HL-60 (cell line): ENCODE data around the gene C9orf50.

ENCODE experiments used
- DNase-seq, 2 experiments: peaks; one replicate each; pipeline ENCODE4 v3.0.0-alpha.2; 2010 to 2020; ENCODE audit warnings: low read depth in 1 of 2, low spot score in 1 of 2
- H3K27ac ChIP-seq: fragments of 250-450 bp; sonication (Bioruptor Pico); replicated peaks from 2 replicates; pipeline ENCODE4 v1.5.1; 2020; ENCODE audit warnings: mild to moderate bottlenecking, moderate library complexity
- H3K27me3 ChIP-seq: fragments of 250-450 bp; sonication (Bioruptor Pico); 2 replicates; pipeline ENCODE4 v1.5.1; 2021; ENCODE audit warnings: mild to moderate bottlenecking, moderate library complexity; ENCODE audit not compliant: insufficient read depth, poor library complexity, severe bottlenecking
- H3K4me3 ChIP-seq: replicated peaks from 2 replicates; pipeline ENCODE4 v1.5.1; 2011; ENCODE audit warnings: mild to moderate bottlenecking, control low read depth, low read length; ENCODE audit not compliant: insufficient read depth
- CTCF ChIP-seq: IDR thresholded peaks from one replicate; pipeline ENCODE4 v1.5.1; 2011; ENCODE audit warnings: low read length, control low read depth, inconsistent platforms; ENCODE audit not compliant: insufficient read depth
- GABPA ChIP-seq: IDR thresholded peaks from 2 replicates; pipeline ENCODE4 v1.6.1; 2012; ENCODE audit warnings: low read depth
- POLR2AphosphoS5 ChIP-seq: IDR thresholded peaks from 2 replicates; pipeline ENCODE4 v1.6.1; 2012; ENCODE audit warnings: low read depth
- REST ChIP-seq: IDR thresholded peaks from 2 replicates; pipeline ENCODE4 v1.6.1; 2012; ENCODE audit warnings: low read depth; ENCODE audit not compliant: insufficient replicate concordance
- SPI1 ChIP-seq: IDR thresholded peaks from 2 replicates; pipeline ENCODE4 v1.6.1; 2012; ENCODE audit warnings: low read depth, mild to moderate bottlenecking, borderline replicate concordance

C9orf50 gene

DNA sequence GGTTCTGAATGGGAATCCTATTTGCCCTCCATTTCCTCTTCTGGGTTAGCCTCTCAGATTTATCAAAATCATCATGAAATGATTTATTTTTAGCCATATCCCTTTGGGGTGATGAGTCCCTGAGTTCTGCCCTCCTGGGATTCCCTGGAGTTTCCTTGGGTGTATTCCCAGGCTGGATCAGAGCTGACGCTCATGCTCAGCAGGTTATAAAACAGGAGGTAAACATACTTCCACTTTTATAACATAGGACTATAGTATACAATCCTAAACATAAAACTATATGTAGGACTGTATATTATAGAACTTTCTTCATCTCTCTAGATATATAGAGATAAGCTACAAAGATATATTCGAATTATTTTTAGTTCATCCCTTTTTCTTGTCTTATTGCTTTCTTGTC is 40.1 kb upstream of the C9orf50 start:
- peaks cover 13% of the 10 kb centered on the region for H3K27me3 ChIP-seq
- DNase-seq, result no peak
- TF ChIP-seq POLR2AphosphoS5 (no peak), CTCF (no peak), REST (no peak), SPI1 (no peak), GABPA (no peak)

DNA sequence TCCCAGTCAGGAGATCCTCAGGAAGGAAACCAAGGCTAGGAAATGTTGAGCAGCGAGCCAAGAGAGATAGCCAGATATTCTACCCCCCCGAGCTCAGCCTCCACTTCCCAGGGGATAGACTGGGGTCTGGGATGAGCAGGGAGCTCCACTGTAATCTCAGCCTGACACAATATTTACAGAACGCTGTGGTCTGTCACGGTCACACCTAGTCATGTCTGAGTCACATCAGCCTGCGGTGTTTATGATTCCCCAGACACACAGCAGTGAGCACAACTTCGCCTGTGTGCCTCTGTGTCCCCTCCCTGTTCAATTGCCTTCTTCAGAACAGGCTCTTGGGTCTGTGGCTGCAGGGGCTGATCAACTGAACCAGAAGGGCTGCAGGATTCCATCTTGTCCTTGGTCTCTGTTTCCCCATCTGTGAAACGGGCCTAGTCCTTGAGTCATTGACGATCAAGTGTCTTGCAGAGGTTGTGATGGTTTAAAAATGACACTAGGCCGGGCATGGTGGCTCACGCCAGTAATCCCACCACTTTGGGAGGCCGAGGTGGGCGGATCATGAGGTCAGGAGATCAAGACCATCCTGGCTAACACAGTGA is 36.0 kb upstream of the C9orf50 start:
- Histone ChIP-seq H3K4me3 (no peak overlapping the region), H3K27me3 (peaks cover 2% of the 10 kb centered on the region), H3K27ac (no peak overlapping the region)
- TF ChIP-seq POLR2AphosphoS5, result no peak
- TF ChIP-seq REST, result no peak
- no peak for TF ChIP-seq SPI1
- no peak for TF ChIP-seq CTCF
- DNase-seq, result no peak

More for the DNA sequence above, 40.1 kb upstream of the C9orf50 start:
- H3K4me3 ChIP-seq, result no peak overlapping the region
- no peak overlapping the region for H3K27ac ChIP-seq

- no peak overlapping the region for H3K4me3 ChIP-seq
- TF ChIP-seq GABPA, result no peak
- TF ChIP-seq POLR2AphosphoS5, result no peak
- no peak for TF ChIP-seq CTCF
- peak; percentile 19; the same call in 1 of the 2 replicates for TF ChIP-seq SPI1
- no peak for TF ChIP-seq REST
- no peaks in the 10 kb centered on the region for H3K27me3 ChIP-seq
- H3K27ac ChIP-seq, result no peak overlapping the region
- peak in 1 of 2 experiments; percentile 20 for DNase-seq
Measured at GRCh38 chr9:129655696-129656095, 34.8 kb upstream of the C9orf50 start.
